ENCODE measurements around the gene ASB5. TPM values are rescaled to one million over a fixed set of nuclear protein-coding genes. Genes with fewer than 3 reads are reported as not detected.

Gene ASB5
- polyA plus RNA-seq, 1 donor from 2014 or later, result not detected

- no peak overlapping the region for H2AFZ ChIP-seq (ENCODE audit: low read depth, low read length)
- no peaks in the 10 kb centered on the region for H3K9me3 ChIP-seq (ENCODE audit: low read length)
- no peaks in the 10 kb centered on the region for H4K20me1 ChIP-seq (ENCODE audit: insufficient read depth)
- H3K79me2 ChIP-seq (replicated peaks; ENCODE audit: insufficient read depth, low read length), result no peaks in the 10 kb centered on the region
- H3K4me3 ChIP-seq (ENCODE audit: low read length), result no peak overlapping the region
- H3K27me3 ChIP-seq (ENCODE audit: insufficient read depth, low read depth, low read length), result no peaks in the 10 kb centered on the region
- TF ChIP-seq POLR2AphosphoS5 (IDR thresholded peaks at IDR 0.05) (no peak), TAF1 (IDR thresholded peaks at IDR 0.05; ENCODE audit: low read depth) (no peak), SMC3 (conservative IDR thresholded peaks at IDR 0.05; ENCODE audit: poor library complexity) (no peak), EP300 (conservative IDR thresholded peaks at IDR 0.05; ENCODE audit: poor library complexity, severe bottlenecking) (no peak), RAD21 (conservative IDR thresholded peaks at IDR 0.05) (no peak), EZH2 (IDR thresholded peaks at IDR 0.05; ENCODE audit: borderline replicate concordance, insufficient read depth, low read length, poor library complexity, severe bottlenecking) (no peak), MXI1 (conservative IDR thresholded peaks at IDR 0.05; ENCODE audit: poor library complexity, severe bottlenecking) (no peak), CTCF (IDR thresholded peaks at IDR 0.05; ENCODE audit: poor library complexity, severe bottlenecking) (no peak), REST (IDR thresholded peaks at IDR 0.05; ENCODE audit: borderline replicate concordance) (no peak)
- H3K4me2 ChIP-seq (ENCODE audit: low read length), result no peak overlapping the region
- H3K27ac ChIP-seq (ENCODE audit: low read length), result no peak overlapping the region
- H3K9me2 ChIP-seq (ENCODE audit: insufficient read depth, low read length), result no peaks in the 10 kb centered on the region
- no peaks in the 10 kb centered on the region for H3F3A ChIP-seq (ENCODE audit: insufficient read depth, low read length, poor library complexity, severe bottlenecking)
- no peaks in the 10 kb centered on the region for H3K36me3 ChIP-seq (ENCODE audit: insufficient read depth, low read length)
- no peak overlapping the region for H3K9ac ChIP-seq (ENCODE audit: low read length)
Observed at GRCh38 chr4:176274441-176274840, 5.4 kb upstream of the ASB5 start.

- no peak overlapping the region for H3K4me2 ChIP-seq (ENCODE audit: low read length)
Observed at GRCh38 chr4:176273736-176274135, 4.7 kb upstream of the ASB5 start.

More at GRCh38 chr4:176273736-176274135, 4.7 kb upstream of the ASB5 start:
- H4K20me1 ChIP-seq (ENCODE audit: insufficient read depth), result no peaks in the 10 kb centered on the region
- no peak overlapping the region for H3K27ac ChIP-seq (ENCODE audit: low read length)
- no peaks in the 10 kb centered on the region for H3K9me3 ChIP-seq (ENCODE audit: low read length)
- no peak overlapping the region for H3K9ac ChIP-seq (ENCODE audit: low read length)
- H3K36me3 ChIP-seq (ENCODE audit: insufficient read depth, low read length), result no peaks in the 10 kb centered on the region
- no peak overlapping the region for H2AFZ ChIP-seq (ENCODE audit: low read depth, low read length)
- no peaks in the 10 kb centered on the region for H3K9me2 ChIP-seq (ENCODE audit: insufficient read depth, low read length)
- TF ChIP-seq CTCF (IDR thresholded peaks at IDR 0.05; ENCODE audit: poor library complexity, severe bottlenecking) (no peak), SMC3 (conservative IDR thresholded peaks at IDR 0.05; ENCODE audit: poor library complexity) (no peak), POLR2AphosphoS5 (IDR thresholded peaks at IDR 0.05) (no peak), REST (IDR thresholded peaks at IDR 0.05; ENCODE audit: borderline replicate concordance) (no peak), TAF1 (IDR thresholded peaks at IDR 0.05; ENCODE audit: low read depth) (no peak), MXI1 (conservative IDR thresholded peaks at IDR 0.05; ENCODE audit: poor library complexity, severe bottlenecking) (no peak), EZH2 (IDR thresholded peaks at IDR 0.05; ENCODE audit: borderline replicate concordance, insufficient read depth, low read length, poor library complexity, severe bottlenecking) (no peak), EP300 (conservative IDR thresholded peaks at IDR 0.05; ENCODE audit: poor library complexity, severe bottlenecking) (no peak), RAD21 (conservative IDR thresholded peaks at IDR 0.05) (no peak)
- H3K4me3 ChIP-seq (ENCODE audit: low read length), result no peak overlapping the region
- H3K79me2 ChIP-seq (replicated peaks; ENCODE audit: insufficient read depth, low read length), result no peaks in the 10 kb centered on the region
- H3F3A ChIP-seq (ENCODE audit: insufficient read depth, low read length, poor library complexity, severe bottlenecking), result no peaks in the 10 kb centered on the region
- H3K27me3 ChIP-seq (ENCODE audit: insufficient read depth, low read depth, low read length), result no peaks in the 10 kb centered on the region
